Muscle of leg (tissue), 16 donors: ENCODE data around the gene ZMYM5. TPM values are rescaled to one million over a fixed set of nuclear protein-coding genes. Genes with fewer than 3 reads are reported as not detected.
"Not testable (repeated sequence)": the region's sequence is repeated elsewhere in the genome, so short reads cannot be mapped to it uniquely, and the experiment has no call there.

Experiments used
- DNase-seq: peaks from one replicate; pipeline ENCODE4 v3.0.0; 2013
- H3K27ac ChIP-seq: one replicate; pipeline ENCODE4 v1.5.1; 2013; ENCODE audit warnings: mild to moderate bottlenecking, low read length, control low read depth
- H3K27me3 ChIP-seq: one replicate; pipeline ENCODE4 v1.6.1; 2013; ENCODE audit warnings: low read length; ENCODE audit not compliant: control insufficient read depth, insufficient read depth
- H3K36me3 ChIP-seq: one replicate; pipeline ENCODE4 v1.6.1; 2013; ENCODE audit warnings: low read length; ENCODE audit not compliant: control insufficient read depth, insufficient read depth
- H3K4me1 ChIP-seq: one replicate; pipeline ENCODE4 v1.6.1; 2013; ENCODE audit warnings: low read length; ENCODE audit not compliant: control insufficient read depth, insufficient read depth
- H3K4me3 ChIP-seq: one replicate; pipeline ENCODE4 v1.5.1; 2013; ENCODE audit warnings: low read length, control low read depth
- H3K9me3 ChIP-seq: replicated peaks from 2 replicates; pipeline ENCODE4 v1.6.1; 2013; ENCODE audit warnings: low read depth, low read length; ENCODE audit not compliant: control insufficient read depth
- WGBS: methylation state at CpG from one replicate; pipeline ENCODE4 v1.1.5; 2013; ENCODE audit warnings: missing lambda C conversion rate; ENCODE audit not compliant: insufficient coverage; 5-methylcytosine and 5-hydroxymethylcytosine counted together
- long read RNA-seq, 11 donors: transcript quantifications; one replicate each; lab custom pipeline, GENCODE V29; 2026
- polyA plus RNA-seq, 8 donors: library from polyadenylated mRNA; unstranded; fragments of 120-200 nt; gene quantifications; one replicate each; pipeline versions ENCODE4 v1.2.1 to v1.2.3, GENCODE V29; 2013; ENCODE audit warnings: inconsistent platforms in 1 of 8, low replicate concordance in 1 of 8; ENCODE audit not compliant: insufficient read length in 8 of 8, insufficient read depth in 1 of 8
- total RNA-seq: library from RNA; stranded (reverse); fragments of 120-200 nt; gene quantifications from one replicate; pipeline ENCODE4 v1.2.4, GENCODE V29; 2013

The ZMYM5 gene
- total RNA-seq = 14.9 TPM
- 10 to 100 TPM in 7 of 8 donors, 1 to 10 TPM in 1; 9.6 to 15.4 (median 12.1) TPM for polyA plus RNA-seq
- long read RNA-seq, donor 1, partial matches to known transcripts = 0 of 1 reads
- long read RNA-seq, donor 1, other reads (novel, unspliced or antisense) = 0 of 1 reads
- long read RNA-seq, donor 2 = 0 reads
- long read RNA-seq, donor 3, partial matches to known transcripts = 5 of 11 reads
- long read RNA-seq, donor 3, other reads (novel, unspliced or antisense) = 0 of 11 reads
- long read RNA-seq, donor 4, partial matches to known transcripts = 17 of 19 reads
- long read RNA-seq, donor 4, other reads (novel, unspliced or antisense) = 0 of 19 reads
- long read RNA-seq, donor 5, partial matches to known transcripts = 8 of 11 reads
- long read RNA-seq, donor 5, other reads (novel, unspliced or antisense) = 0 of 11 reads
- long read RNA-seq, donor 6, partial matches to known transcripts = 22 of 24 reads
- long read RNA-seq, donor 6, other reads (novel, unspliced or antisense) = 0 of 24 reads
- long read RNA-seq, donor 7, partial matches to known transcripts = 0 of 3 reads
- long read RNA-seq, donor 7, other reads (novel, unspliced or antisense) = 0 of 3 reads
- long read RNA-seq, donor 8, partial matches to known transcripts = 34 of 34 reads
- long read RNA-seq, donor 8, other reads (novel, unspliced or antisense) = 0 of 34 reads
- long read RNA-seq, donor 9, partial matches to known transcripts = 19 of 21 reads
- long read RNA-seq, donor 9, other reads (novel, unspliced or antisense) = 0 of 21 reads
- long read RNA-seq, donor 10, partial matches to known transcripts = 6 of 10 reads
- long read RNA-seq, donor 10, other reads (novel, unspliced or antisense) = 0 of 10 reads
- long read RNA-seq, donor 11, partial matches to known transcripts = 0 of 2 reads
- long read RNA-seq, donor 11, other reads (novel, unspliced or antisense) = 0 of 2 reads

GRCh38 chr13:19863323-19864023 lies at the start of gene ZMYM5:
ZMYM5 (minus strand) TSS chr13:19863649; CDS start chr13:19852180, 11,469 bp downstream.
- peak; percentile 100 for DNase-seq
- 0% methylated on average over 79 of the region's 79 CpGs for WGBS
- H3K36me3 ChIP-seq = peaks cover 4% of the 10 kb centered on the region
- H3K9me3 ChIP-seq = no peaks in the 10 kb centered on the region
- H3K4me3 ChIP-seq = peak within 1 kb of the TSS; percentile 95
- peak within 1 kb of the TSS; percentile 99 for H3K27ac ChIP-seq
- H3K27me3 ChIP-seq = no peaks in the 10 kb centered on the region
- peaks cover 11% of the 10 kb centered on the region for H3K4me1 ChIP-seq

- Histone ChIP-seq H3K4me3 (no peak overlapping the region), H3K4me1 (no peaks in the 10 kb centered on the region), H3K27me3 (no peaks in the 10 kb centered on the region), H3K36me3 (no peaks in the 10 kb centered on the region), H3K27ac (no peak overlapping the region), H3K9me3 (no peaks in the 10 kb centered on the region)
- DNase-seq = no peak
- 92% methylated on average over 5 of the region's 9 CpGs for WGBS
Observed at GRCh38 chr13:19910336-19911072, 47.1 kb upstream of the ZMYM5 start.

DNA sequence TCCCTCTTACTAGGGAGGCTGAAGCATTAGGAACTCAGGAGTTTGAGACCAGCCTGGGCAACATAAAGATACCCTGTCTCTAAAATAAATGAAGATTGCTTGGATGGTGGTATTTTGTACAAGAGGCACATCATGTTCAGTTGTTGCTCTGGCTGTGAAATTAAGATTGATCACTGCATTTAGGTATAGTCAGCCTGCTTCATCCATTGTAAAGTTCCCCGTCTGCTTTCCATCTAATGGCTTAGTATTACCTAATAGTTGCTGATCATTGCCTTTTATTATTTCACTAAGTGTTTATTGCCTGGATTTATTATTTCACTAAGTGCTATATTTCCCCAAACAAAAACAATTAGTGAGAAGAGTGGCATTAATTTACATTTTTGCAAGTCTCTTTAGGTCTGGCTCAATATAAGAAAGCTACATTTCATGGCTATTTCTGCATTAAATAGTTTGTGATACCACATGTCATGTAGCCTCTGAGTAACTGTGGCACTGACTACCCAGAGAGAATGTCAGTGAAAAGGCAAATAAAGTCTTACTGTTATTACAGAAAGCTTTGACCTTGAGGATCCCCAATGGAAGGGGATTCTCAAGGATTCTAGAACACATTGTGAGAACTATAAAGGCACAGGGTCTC lies 45.0 kb upstream of the ZMYM5 start:
- H3K4me3 ChIP-seq = no peak overlapping the region
- H3K9me3 ChIP-seq = no peaks in the 10 kb centered on the region
- H3K27me3 ChIP-seq = no peaks in the 10 kb centered on the region
- H3K36me3 ChIP-seq = no peaks in the 10 kb centered on the region
- no peak overlapping the region for H3K27ac ChIP-seq
- no peak for DNase-seq
- no CpG with 5 or more reads among the region's 1 CpG for WGBS
- H3K4me1 ChIP-seq = no peaks in the 10 kb centered on the region

DNA sequence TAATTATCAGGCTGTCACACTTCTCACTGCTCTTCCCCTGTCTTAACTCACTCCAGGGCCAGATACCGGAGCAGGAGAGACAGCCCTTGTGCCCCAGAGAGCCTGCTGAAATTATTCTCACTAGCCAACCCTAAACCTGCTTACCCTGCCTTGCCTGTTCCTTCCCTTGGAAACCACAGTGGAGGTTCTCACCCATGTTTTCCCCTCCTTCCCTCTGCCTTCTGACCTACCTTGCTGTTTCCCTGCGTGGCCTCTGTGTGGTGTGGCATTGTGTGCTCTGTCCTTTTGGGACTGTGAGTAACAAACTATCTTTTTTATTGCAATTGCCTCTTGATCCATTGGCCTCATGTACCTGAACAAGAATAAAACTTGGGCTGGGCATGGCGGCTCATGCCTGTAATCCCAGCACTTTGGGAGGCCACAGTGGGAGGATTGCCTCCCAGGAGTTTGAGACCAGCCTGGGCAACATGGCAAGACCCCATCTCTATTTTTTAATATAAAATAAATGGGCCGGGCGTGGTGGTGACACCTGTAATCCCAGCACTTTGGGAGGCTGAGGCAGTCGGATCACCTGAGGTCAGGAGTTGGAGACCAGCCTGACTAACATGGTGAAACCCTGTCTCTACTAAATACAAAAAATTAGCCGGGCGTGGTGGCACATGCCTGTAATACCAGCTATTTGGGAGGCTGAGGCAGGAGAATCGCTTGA lies 42.2 kb upstream of the ZMYM5 start:
- 80% methylated on average over 1 of the region's 9 CpGs for WGBS
- not testable (repeated sequence) for DNase-seq, H3K4me3 ChIP-seq, H3K36me3 ChIP-seq, H3K27ac ChIP-seq, H3K27me3 ChIP-seq, H3K9me3 ChIP-seq, H3K4me1 ChIP-seq

DNA sequence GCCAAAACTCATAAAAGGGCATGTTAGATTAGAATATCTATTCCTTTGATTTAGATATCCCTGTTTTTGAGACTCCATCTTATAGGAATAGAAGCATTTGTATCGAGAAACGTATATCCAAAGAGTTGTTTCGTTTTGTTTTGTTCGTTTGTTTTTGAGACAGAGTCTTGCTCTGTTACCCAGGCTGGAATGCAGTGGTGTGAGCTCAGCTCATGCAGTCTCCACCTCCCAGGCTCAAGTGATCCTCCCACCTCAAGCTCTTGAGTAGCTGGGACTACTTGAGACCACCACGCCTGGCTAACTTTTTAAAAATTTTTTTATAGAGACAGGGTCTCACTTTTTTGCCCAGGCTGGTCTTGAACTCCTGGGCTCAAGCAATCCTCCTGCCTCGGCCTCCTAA lies 26.6 kb upstream of the ZMYM5 start:
- no peak for DNase-seq
- Histone ChIP-seq H3K4me1 (no peaks in the 10 kb centered on the region), H3K36me3 (no peaks in the 10 kb centered on the region), H3K27ac (no peak overlapping the region), H3K4me3 (no peak overlapping the region), H3K9me3 (no peaks in the 10 kb centered on the region), H3K27me3 (no peaks in the 10 kb centered on the region)
- 73% methylated on average over 2 of the region's 6 CpGs for WGBS

- Histone ChIP-seq H3K27ac (no peak overlapping the region), H3K27me3 (no peaks in the 10 kb centered on the region), H3K9me3 (no peaks in the 10 kb centered on the region), H3K4me1 (no peaks in the 10 kb centered on the region), H3K4me3 (no peak overlapping the region), H3K36me3 (no peaks in the 10 kb centered on the region)
- WGBS = no CpG with 5 or more reads among the region's 4 CpGs
- DNase-seq = peak; percentile 7
Observed at GRCh38 chr13:19888799-19889198, 25.4 kb upstream of the ZMYM5 start.

- Histone ChIP-seq H3K27ac (no peak overlapping the region), H3K27me3 (no peaks in the 10 kb centered on the region), H3K4me1 (no peaks in the 10 kb centered on the region), H3K36me3 (no peaks in the 10 kb centered on the region), H3K9me3 (no peaks in the 10 kb centered on the region), H3K4me3 (no peak overlapping the region)
- WGBS = 80% methylated on average over 1 of the region's 3 CpGs
- no peak for DNase-seq
Observed at GRCh38 chr13:19882231-19882630, 18.8 kb upstream of the ZMYM5 start.

- Histone ChIP-seq H3K36me3 (no peaks in the 10 kb centered on the region), H3K4me3 (no peak overlapping the region), H3K9me3 (no peaks in the 10 kb centered on the region), H3K27me3 (no peaks in the 10 kb centered on the region), H3K4me1 (no peaks in the 10 kb centered on the region), H3K27ac (no peak overlapping the region)
- DNase-seq = no peak
- WGBS = 95% methylated on average over 4 of the region's 7 CpGs
Observed at GRCh38 chr13:19881641-19882040, 18.2 kb upstream of the ZMYM5 start.
